GM11168 (cell line): ENCODE data around the gene ABCB8.

Experiments used
- in situ Hi-C: fragments of 300-500 bp; cut with MboI; formaldehyde crosslinking; loops from one replicate; pipeline ENCODE4 v1.12.0; 2022; ENCODE audit warnings: low sequenced_read_pairs; ENCODE audit not compliant: unreplicated experiment

The ABCB8 gene

GRCh38 chr7:151028131-151028947 is at the start of gene ABCB8:
Gene ABCB8, plus strand, starts transcription at chr7:151028450. Its CDS starts 66 bp downstream, at chr7:151028516.
- in situ Hi-C loops = no loop called here

GRCh38 chr7:150979713-150980390 is 48.4 kb upstream of the ABCB8 start:
- in situ Hi-C loops = loop anchor here (10.0 kb wide), 1 partner anchor 195 kb away; no protein-coding TSS in a partner anchor

GRCh38 chr7:150980663-150981062 is 47.6 kb upstream of the ABCB8 start:
- in situ Hi-C loops = loop anchor here (10.0 kb wide), 1 partner anchor 196 kb away; no protein-coding TSS in a partner anchor

- in situ Hi-C loops = loop anchor here (10.0 kb wide), 1 partner anchor 197 kb away; no protein-coding TSS in a partner anchor
Measured at GRCh38 chr7:150981644-150982043, 46.6 kb upstream of the ABCB8 start.

- in situ Hi-C loops = loop anchor here (10.0 kb wide), 1 partner anchor 198 kb away; no protein-coding TSS in a partner anchor
Measured at GRCh38 chr7:150982351-150982750, 45.9 kb upstream of the ABCB8 start.

GRCh38 chr7:150983893-150984368 is 44.3 kb upstream of the ABCB8 start:
- in situ Hi-C loops = loop anchor here (10.0 kb wide), 1 partner anchor 199 kb away; no protein-coding TSS in a partner anchor

GRCh38 chr7:150986099-150986512 is 42.1 kb upstream of the ABCB8 start:
- in situ Hi-C loops = loop anchor here (10.0 kb wide), 1 partner anchor 201 kb away; no protein-coding TSS in a partner anchor

GRCh38 chr7:150986556-150986955 is 41.7 kb upstream of the ABCB8 start:
- in situ Hi-C loops = loop anchor here (10.0 kb wide), 1 partner anchor 202 kb away; no protein-coding TSS in a partner anchor

GRCh38 chr7:150988230-150989226 is 39.7 kb upstream of the ABCB8 start:
- in situ Hi-C loops = loop anchor here (10.0 kb wide), 1 partner anchor 204 kb away; no protein-coding TSS in a partner anchor

GRCh38 chr7:150989456-150989855 is 38.8 kb upstream of the ABCB8 start:
- in situ Hi-C loops = loop anchor here (10.0 kb wide), 1 partner anchor 205 kb away; no protein-coding TSS in a partner anchor

GRCh38 chr7:150990416-150991186 is 37.6 kb upstream of the ABCB8 start, which contains the start of gene NOS3:
Gene NOS3, plus strand, starts transcription at chr7:150991017. Its CDS starts 2,787 bp downstream, at chr7:150993804.
- in situ Hi-C loops = no loop called here

- in situ Hi-C loops = no loop called here
Measured at GRCh38 chr7:150992051-150992640, 36.1 kb upstream of the ABCB8 start.

- in situ Hi-C loops = no loop called here
Measured at GRCh38 chr7:150992833-150993302, 35.4 kb upstream of the ABCB8 start.

GRCh38 chr7:150993511-150993910 is 34.7 kb upstream of the ABCB8 start:
- in situ Hi-C loops = no loop called here

GRCh38 chr7:150994141-150994837 is 34.0 kb upstream of the ABCB8 start:
- in situ Hi-C loops = no loop called here

GRCh38 chr7:150994838-150995510 is 33.3 kb upstream of the ABCB8 start:
- in situ Hi-C loops = no loop called here
